Mucosa of rectum (tissue), 2 donors: ENCODE data around the gene PPP1R15B.
A peak's percentile ranks its signal among the peaks of the same experiment; 100 is the strongest.

Experiments used
- H3K27ac ChIP-seq, 2 donors: one replicate each; pipeline ENCODE4 v1.7.0; 2013; ENCODE audit warnings: inconsistent platforms in 2 of 2, low read depth in 2 of 2, low read length in 2 of 2
- H3K27me3 ChIP-seq, 2 donors: one replicate each; pipeline ENCODE4 v1.7.0; 2013; ENCODE audit warnings: low read length in 2 of 2; ENCODE audit not compliant: control insufficient read depth in 2 of 2, insufficient read depth in 2 of 2
- H3K36me3 ChIP-seq, 2 donors: one replicate each; pipeline ENCODE4 v1.7.0; 2013; ENCODE audit warnings: low read length in 2 of 2; ENCODE audit not compliant: control insufficient read depth in 2 of 2, insufficient read depth in 2 of 2
- H3K4me1 ChIP-seq, 2 donors: one replicate each; pipeline ENCODE4 v1.7.0; 2013; ENCODE audit warnings: low read length in 2 of 2, mild to moderate bottlenecking in 1 of 2; ENCODE audit not compliant: control insufficient read depth in 2 of 2, insufficient read depth in 2 of 2
- H3K4me3 ChIP-seq, 2 donors: one replicate each; pipeline ENCODE4 v1.7.0; 2013; ENCODE audit warnings: low read length in 2 of 2
- H3K9ac ChIP-seq, 2 donors: one replicate each; pipeline ENCODE4 v1.7.0; 2013; ENCODE audit warnings: low read length in 2 of 2, low read depth in 1 of 2, mild to moderate bottlenecking in 1 of 2
- H3K9me3 ChIP-seq, 2 donors: one replicate each; pipeline ENCODE4 v1.7.0; 2013; ENCODE audit warnings: low read length in 2 of 2; ENCODE audit not compliant: control insufficient read depth in 2 of 2
- donor health status: healthy.
- donor health status: Normal muscosa, but diverticular disease.

PPP1R15B gene

GRCh38 chr1:204404629-204405028 is 7.0 kb downstream of the PPP1R15B start:
- H3K27me3 ChIP-seq, result no peaks in the 10 kb centered on the region
- no peak overlapping the region for H3K4me3 ChIP-seq
- H3K9ac ChIP-seq, result no peak overlapping the region
- H3K36me3 ChIP-seq, result peaks cover 37 to 43% of the 10 kb centered on the region in 2 donors
- no peaks in the 10 kb centered on the region for H3K9me3 ChIP-seq
- H3K4me1 ChIP-seq, result peaks cover 2 to 13% of the 10 kb centered on the region in 2 donors
- no peak overlapping the region for H3K27ac ChIP-seq

- Histone ChIP-seq H3K9ac (no peak overlapping the region), H3K27ac (no peak overlapping the region), H3K36me3 (peaks cover 41 to 46% of the 10 kb centered on the region in 2 donors), H3K4me3 (no peak overlapping the region), H3K4me1 (peaks cover 8 to 16% of the 10 kb centered on the region in 2 donors), H3K27me3 (no peaks in the 10 kb centered on the region), H3K9me3 (no peaks in the 10 kb centered on the region)
Observed at GRCh38 chr1:204402391-204402790, 9.2 kb downstream of the PPP1R15B start.

- H3K4me3 ChIP-seq, result no peak overlapping the region
- H3K4me1 ChIP-seq, result peaks cover 8 to 14% of the 10 kb centered on the region in 2 donors
- no peak overlapping the region for H3K9ac ChIP-seq
- H3K36me3 ChIP-seq, result peaks cover 41 to 46% of the 10 kb centered on the region in 2 donors
- no peak overlapping the region for H3K27ac ChIP-seq
- H3K27me3 ChIP-seq, result no peaks in the 10 kb centered on the region
- H3K9me3 ChIP-seq, result no peaks in the 10 kb centered on the region
Observed at GRCh38 chr1:204401730-204402129, 9.9 kb downstream of the PPP1R15B start.

- Histone ChIP-seq H3K9ac (no peak overlapping the region), H3K4me1 (peaks cover 7 to 10% of the 10 kb centered on the region in 2 donors), H3K27ac (no peak overlapping the region), H3K27me3 (no peaks in the 10 kb centered on the region), H3K9me3 (no peaks in the 10 kb centered on the region), H3K4me3 (no peak overlapping the region), H3K36me3 (peaks cover 39 to 45% of the 10 kb centered on the region in 2 donors)
Observed at GRCh38 chr1:204400882-204401510, 10.6 kb downstream of the PPP1R15B start.

- Histone ChIP-seq H3K27ac (peak overlapping the region; percentile 46 to 73), H3K4me1 (peaks cover 3 to 5% of the 10 kb centered on the region in 2 donors), H3K27me3 (no peaks in the 10 kb centered on the region), H3K9ac (peak overlapping the region in 1 of 2 donors; percentile 12), H3K36me3 (peaks cover 21 to 22% of the 10 kb centered on the region in 2 donors), H3K4me3 (no peak overlapping the region), H3K9me3 (no peaks in the 10 kb centered on the region)
Observed at GRCh38 chr1:204398197-204399125, 13.2 kb downstream of the PPP1R15B start.

- Histone ChIP-seq H3K9ac (no peak overlapping the region), H3K36me3 (peaks cover 10 to 13% of the 10 kb centered on the region in 2 donors), H3K4me3 (no peak overlapping the region), H3K9me3 (no peaks in the 10 kb centered on the region), H3K27ac (no peak overlapping the region), H3K27me3 (no peaks in the 10 kb centered on the region), H3K4me1 (peaks cover 5 to 10% of the 10 kb centered on the region in 2 donors)
Observed at GRCh38 chr1:204396015-204396583, 15.5 kb downstream of the PPP1R15B start.

GRCh38 chr1:204391629-204392028 is 20.0 kb downstream of the PPP1R15B start:
- Histone ChIP-seq H3K27me3 (no peaks in the 10 kb centered on the region), H3K9me3 (no peaks in the 10 kb centered on the region), H3K9ac (no peak overlapping the region), H3K36me3 (no peaks in the 10 kb centered on the region), H3K27ac (no peak overlapping the region), H3K4me3 (no peak overlapping the region), H3K4me1 (peaks cover 5% of the 10 kb centered on the region in 2 donors)

- Histone ChIP-seq H3K36me3 (no peaks in the 10 kb centered on the region), H3K9me3 (no peaks in the 10 kb centered on the region), H3K27me3 (no peaks in the 10 kb centered on the region), H3K9ac (no peak overlapping the region), H3K4me3 (peak overlapping the region in 1 of 2 donors; percentile 16), H3K27ac (peak overlapping the region; percentile 63 to 72), H3K4me1 (peaks cover 5% of the 10 kb centered on the region in 2 donors)
Observed at GRCh38 chr1:204390751-204391466, 20.7 kb downstream of the PPP1R15B start.

- H3K4me3 ChIP-seq, result no peak overlapping the region
- no peaks in the 10 kb centered on the region for H3K36me3 ChIP-seq
- H3K9ac ChIP-seq, result no peak overlapping the region
- H3K9me3 ChIP-seq, result no peaks in the 10 kb centered on the region
- no peak overlapping the region for H3K27ac ChIP-seq
- H3K27me3 ChIP-seq, result no peaks in the 10 kb centered on the region
- H3K4me1 ChIP-seq, result no peaks in the 10 kb centered on the region
Observed at GRCh38 chr1:204385727-204386126, 25.9 kb downstream of the PPP1R15B start.
